CD4-positive, alpha-beta memory T cell (primary cell): Measurements from ENCODE around the gene FAM20A. TPM values are rescaled to one million over a fixed set of nuclear protein-coding genes. Genes with fewer than 3 reads are reported as not detected.

Source experiments
- CTCF ChIA-PET: fragments of 350-600 bp; sonication (Branson Sonifier 250); formaldehyde crosslinking; loops from one replicate; lab custom pipeline; 2021; ENCODE audit warnings: inconsistent platforms; ENCODE audit not compliant: partially characterized antibody; lab: Charles Lee
- POLR2A ChIA-PET: fragments of 350-600 bp; sonication (Branson Sonifier 250); formaldehyde crosslinking; loops from one replicate; lab custom pipeline; 2021; ENCODE audit not compliant: partially characterized antibody; lab: Charles Lee
- DNase-seq, 5 donors: peaks; one replicate each; pipeline versions ENCODE4 v3.0.0 to v3.0.0-alpha.2; 2020 to 2022; ENCODE audit warnings: mixed read lengths in 1 of 5
- H3K27ac ChIP-seq: one replicate; pipeline ENCODE4 v1.7.0; 2013; ENCODE audit warnings: low read depth, low read length
- H3K27me3 ChIP-seq: 2 replicates; pipeline ENCODE4 v1.7.0; 2013; ENCODE audit warnings: mild to moderate bottlenecking, low read length, moderate library complexity; ENCODE audit not compliant: insufficient read depth
- H3K36me3 ChIP-seq: 2 replicates; pipeline ENCODE4 v1.7.0; 2013; ENCODE audit warnings: mild to moderate bottlenecking, low read length, moderate library complexity; ENCODE audit not compliant: insufficient read depth
- H3K4me1 ChIP-seq: 2 replicates; pipeline ENCODE4 v1.7.0; 2013; ENCODE audit warnings: mild to moderate bottlenecking, low read length, moderate library complexity; ENCODE audit not compliant: insufficient read depth
- H3K4me3 ChIP-seq, 2 donors: one replicate each; pipeline ENCODE4 v1.7.0; 2013; ENCODE audit warnings: low read length in 2 of 2, mild to moderate bottlenecking in 1 of 2
- H3K9me3 ChIP-seq, 2 donors: one replicate each; pipeline ENCODE4 v1.7.0; 2013; ENCODE audit warnings: low read length in 2 of 2, control low read depth in 1 of 2; ENCODE audit not compliant: control insufficient read depth in 1 of 2
- H3K27ac Mint-ChIP-seq, 7 donors: one replicate each; pipeline ENCODE4 v1.8.0; 2020 to 2021; ENCODE audit warnings: mixed read lengths in 7 of 7, mild to moderate bottlenecking in 6 of 7, inconsistent platforms in 3 of 7, moderate library complexity in 3 of 7
- H3K27me3 Mint-ChIP-seq, 2 donors: one replicate each; pipeline ENCODE4 v1.8.0; 2020 to 2021; ENCODE audit warnings: mixed read lengths in 2 of 2
- H3K36me3 Mint-ChIP-seq, 2 donors: one replicate each; pipeline ENCODE4 v1.8.0; 2020 to 2021; ENCODE audit warnings: mixed read lengths in 2 of 2, inconsistent platforms in 1 of 2, mild to moderate bottlenecking in 1 of 2
- H3K4me1 Mint-ChIP-seq, 4 donors: one replicate each; pipeline ENCODE4 v1.8.0; 2020 to 2021; ENCODE audit warnings: mixed read lengths in 4 of 4, mild to moderate bottlenecking in 1 of 4
- H3K4me3 Mint-ChIP-seq, 8 donors: one replicate each; pipeline ENCODE4 v1.8.0; 2020 to 2021; ENCODE audit warnings: mixed read lengths in 8 of 8, mild to moderate bottlenecking in 7 of 8, moderate library complexity in 6 of 8, inconsistent platforms in 3 of 8
- H3K9me3 Mint-ChIP-seq, 8 donors: one replicate each; pipeline ENCODE4 v1.8.0; 2020 to 2021; ENCODE audit warnings: mixed read lengths in 8 of 8, mild to moderate bottlenecking in 5 of 8, inconsistent platforms in 3 of 8, moderate library complexity in 1 of 8
- intact Hi-C: fragments of 100-400 bp; cut with micrococcal nuclease; formaldehyde crosslinking; loops from one replicate; pipeline ENCODE4 v1.15.1; 2023
- polyA plus RNA-seq, 2 donors: library from polyadenylated mRNA; unstranded; fragments of 300-500 nt; fragmentation: Illumina TruSeq; gene quantifications; one replicate each; pipeline ENCODE4 v1.2.3, GENCODE V29; 2021
- total RNA-seq, 2 experiments: library from RNA; stranded (reverse); gene quantifications; one replicate each; pipeline ENCODE4 v1.2.3, GENCODE V29; 2021

FAM20A gene
- total and polyA plus RNA-seq, 4 experiments from 2014 or later = 0.08 TPM; not detected in 3

- DNase-seq = no peak
- Mint-ChIP-seq H3K27ac (no peak overlapping the region), H3K36me3 (no peaks in the 10 kb centered on the region), H3K4me1 (no peaks in the 10 kb centered on the region), H3K27me3 (peaks cover 6 to 10% of the 10 kb centered on the region in 2 donors), H3K4me3 (no peak overlapping the region), H3K9me3 (peaks cover 0 to 11% (median 3%) of the 10 kb centered on the region in 8 donors)
- H3K27me3 ChIP-seq = peaks cover 2% of the 10 kb centered on the region
- intact Hi-C loops = no loop called here
- no peak overlapping the region for H3K27ac ChIP-seq
- no peaks in the 10 kb centered on the region for H3K9me3 ChIP-seq
- ChIA-PET POLR2A (no interaction called here), CTCF (no interaction called here)
- no peaks in the 10 kb centered on the region for H3K36me3 ChIP-seq
- no peak overlapping the region for H3K4me3 ChIP-seq
- no peaks in the 10 kb centered on the region for H3K4me1 ChIP-seq
These were observed 33.2 kb upstream of the FAM20A start for GRCh38 chr17:68634345-68634876.

- intact Hi-C loops = no loop called here
- Mint-ChIP-seq H3K4me3 (no peak overlapping the region), H3K27ac (no peak overlapping the region), H3K27me3 (peaks cover 5 to 14% of the 10 kb centered on the region in 2 donors), H3K36me3 (no peaks in the 10 kb centered on the region), H3K4me1 (no peaks in the 10 kb centered on the region), H3K9me3 (peaks cover 0 to 2% (median 0%) of the 10 kb centered on the region in 8 donors)
- Histone ChIP-seq H3K36me3 (no peaks in the 10 kb centered on the region), H3K9me3 (no peaks in the 10 kb centered on the region), H3K27me3 (no peaks in the 10 kb centered on the region), H3K27ac (no peak overlapping the region), H3K4me3 (no peak overlapping the region), H3K4me1 (no peaks in the 10 kb centered on the region)
- ChIA-PET POLR2A (no interaction called here), CTCF (no interaction called here)
- no peak for DNase-seq
These were observed 27.4 kb upstream of the FAM20A start for GRCh38 chr17:68628576-68628957.

GRCh38 chr17:68627956-68628575 lies 26.9 kb upstream of the FAM20A start:
- ChIA-PET POLR2A (no interaction called here), CTCF (no interaction called here)
- Mint-ChIP-seq H3K4me3 (no peak overlapping the region), H3K9me3 (peaks cover 0 to 2% (median 0%) of the 10 kb centered on the region in 8 donors), H3K4me1 (no peaks in the 10 kb centered on the region), H3K36me3 (no peaks in the 10 kb centered on the region), H3K27ac (no peak overlapping the region), H3K27me3 (peaks cover 5 to 12% of the 10 kb centered on the region in 2 donors)
- intact Hi-C loops = no loop called here
- Histone ChIP-seq H3K4me1 (no peaks in the 10 kb centered on the region), H3K4me3 (no peak overlapping the region), H3K36me3 (no peaks in the 10 kb centered on the region), H3K27ac (no peak overlapping the region), H3K27me3 (no peaks in the 10 kb centered on the region), H3K9me3 (no peaks in the 10 kb centered on the region)
- no peak for DNase-seq

GRCh38 chr17:68624381-68624780 lies 23.2 kb upstream of the FAM20A start:
- Histone ChIP-seq H3K27me3 (no peaks in the 10 kb centered on the region), H3K27ac (no peak overlapping the region), H3K4me1 (no peaks in the 10 kb centered on the region), H3K36me3 (no peaks in the 10 kb centered on the region), H3K9me3 (no peaks in the 10 kb centered on the region), H3K4me3 (no peak overlapping the region)
- no peaks in the 10 kb centered on the region for H3K36me3 Mint-ChIP-seq
- DNase-seq = no peak
- peaks cover 22 to 23% of the 10 kb centered on the region in 2 donors for H3K27me3 Mint-ChIP-seq
- peaks cover 0 to 4% (median 0%) of the 10 kb centered on the region in 8 donors for H3K9me3 Mint-ChIP-seq
- CTCF ChIA-PET = no interaction called here
- POLR2A ChIA-PET = no interaction called here
- no peaks in the 10 kb centered on the region for H3K4me1 Mint-ChIP-seq
- H3K27ac Mint-ChIP-seq = no peak overlapping the region
- intact Hi-C loops = no loop called here
- no peak overlapping the region for H3K4me3 Mint-ChIP-seq

GRCh38 chr17:68623811-68624210 lies 22.6 kb upstream of the FAM20A start:
- ChIA-PET CTCF (no interaction called here), POLR2A (no interaction called here)
- no peak overlapping the region for H3K4me3 Mint-ChIP-seq
- Histone ChIP-seq H3K36me3 (no peaks in the 10 kb centered on the region), H3K27me3 (no peaks in the 10 kb centered on the region), H3K4me3 (no peak overlapping the region), H3K9me3 (no peaks in the 10 kb centered on the region), H3K4me1 (no peaks in the 10 kb centered on the region), H3K27ac (no peak overlapping the region)
- no peaks in the 10 kb centered on the region for H3K36me3 Mint-ChIP-seq
- no peak overlapping the region for H3K27ac Mint-ChIP-seq
- no peaks in the 10 kb centered on the region for H3K4me1 Mint-ChIP-seq
- DNase-seq = no peak
- H3K27me3 Mint-ChIP-seq = peaks cover 27% of the 10 kb centered on the region in 2 donors
- peaks cover 0 to 4% (median 0%) of the 10 kb centered on the region in 8 donors for H3K9me3 Mint-ChIP-seq
- intact Hi-C loops = no loop called here

- H3K9me3 ChIP-seq = no peaks in the 10 kb centered on the region
- no peaks in the 10 kb centered on the region for H3K36me3 ChIP-seq
- Mint-ChIP-seq H3K36me3 (no peaks in the 10 kb centered on the region), H3K4me1 (no peaks in the 10 kb centered on the region), H3K4me3 (no peak overlapping the region), H3K27me3 (peaks cover 28 to 33% of the 10 kb centered on the region in 2 donors), H3K27ac (no peak overlapping the region), H3K9me3 (peaks cover 0 to 5% (median 1%) of the 10 kb centered on the region in 8 donors)
- DNase-seq = no peak
- no peaks in the 10 kb centered on the region for H3K4me1 ChIP-seq
- POLR2A ChIA-PET = no interaction called here
- CTCF ChIA-PET = interaction anchor here (0.7 kb wide), 1 partner anchor 10 kb away, joined by 4 read pairs; no protein-coding TSS in a partner anchor
- intact Hi-C loops = no loop called here
- no peaks in the 10 kb centered on the region for H3K27me3 ChIP-seq
- H3K4me3 ChIP-seq = no peak overlapping the region
- no peak overlapping the region for H3K27ac ChIP-seq
These were observed 21.3 kb upstream of the FAM20A start for GRCh38 chr17:68622423-68622822.

GRCh38 chr17:68621065-68621464 lies 19.9 kb upstream of the FAM20A start:
- peaks cover 24 to 33% of the 10 kb centered on the region in 2 donors for H3K27me3 Mint-ChIP-seq
- H3K36me3 Mint-ChIP-seq = no peaks in the 10 kb centered on the region
- DNase-seq = no peak
- CTCF ChIA-PET = no interaction called here
- no peak overlapping the region for H3K27ac ChIP-seq
- no peak overlapping the region for H3K27ac Mint-ChIP-seq
- H3K9me3 Mint-ChIP-seq = peaks cover 0 to 4% (median 1%) of the 10 kb centered on the region in 8 donors
- no peak overlapping the region for H3K4me3 ChIP-seq
- H3K36me3 ChIP-seq = no peaks in the 10 kb centered on the region
- H3K4me1 ChIP-seq = no peaks in the 10 kb centered on the region
- H3K27me3 ChIP-seq = no peaks in the 10 kb centered on the region
- no peaks in the 10 kb centered on the region for H3K9me3 ChIP-seq
- POLR2A ChIA-PET = no interaction called here
- no peaks in the 10 kb centered on the region for H3K4me1 Mint-ChIP-seq
- H3K4me3 Mint-ChIP-seq = no peak overlapping the region
- intact Hi-C loops = no loop called here
